GM12875 (cell line): ENCODE data around the gene GABRD.
"Not testable (repeated sequence)": the region's sequence is repeated elsewhere in the genome, so short reads cannot be mapped to it uniquely, and the experiment has no call there.

ENCODE experiments used
- H3K4me3 ChIP-seq: one replicate; pipeline ENCODE4 v1.5.1; 2011; ENCODE audit warnings: low read depth, low read length, control low read depth
- CTCF ChIP-seq: IDR thresholded peaks from 2 replicates; pipeline ENCODE4 v1.5.1; 2011; ENCODE audit warnings: low read depth, mild to moderate bottlenecking, control low read depth, inconsistent platforms, low read length, moderate library complexity, borderline replicate concordance; ENCODE audit not compliant: insufficient read depth

Gene GABRD

GRCh38 chr1:1973716-1974642, 45.2 kb upstream of the GABRD start:
- no peak for TF ChIP-seq CTCF
- no peak overlapping the region for H3K4me3 ChIP-seq

- H3K4me3 ChIP-seq: no peak overlapping the region
- TF ChIP-seq CTCF: no peak
Observed at GRCh38 chr1:1974834-1975233, 44.3 kb upstream of the GABRD start.

GRCh38 chr1:1975535-1975934, 43.6 kb upstream of the GABRD start:
- H3K4me3 ChIP-seq: no peak overlapping the region
- TF ChIP-seq CTCF: no peak

GRCh38 chr1:1976031-1976430, 43.1 kb upstream of the GABRD start:
- no peak for TF ChIP-seq CTCF
- H3K4me3 ChIP-seq: no peak overlapping the region

- TF ChIP-seq CTCF: no peak
- no peak overlapping the region for H3K4me3 ChIP-seq
Observed at GRCh38 chr1:1978108-1978507, 41.0 kb upstream of the GABRD start.

- not testable (repeated sequence) for H3K4me3 ChIP-seq
Observed at GRCh38 chr1:1978690-1979481, 40.3 kb upstream of the GABRD start.

GRCh38 chr1:1979482-1980165, 39.5 kb upstream of the GABRD start:
- no peak for TF ChIP-seq CTCF
- no peak overlapping the region for H3K4me3 ChIP-seq
